Measurements from ENCODE around the gene GLT1D1. TPM values are rescaled to one million over a fixed set of nuclear protein-coding genes. Genes with fewer than 3 reads are reported as not detected.

Gene GLT1D1
- total and polyA plus RNA-seq, 8 donors: 0.13 to 1.3 (median 0.89) TPM; not detected in 4

- Histone ChIP-seq H3K36me3 (peaks cover 7 to 28% (median 23%) of the 10 kb centered on the region in 4 donors), H3K27ac (peak overlapping the region in 4 of 5 donors; percentile 36 to 96 (median 72)), H3K4me3 (no peak overlapping the region), H3K27me3 (no peaks in the 10 kb centered on the region), H3K9me3 (no peaks in the 10 kb centered on the region), H3K4me1 (peaks cover 35 to 86% (median 52%) of the 10 kb centered on the region in 4 donors)
- intact Hi-C loops (cut with DNase I; ENCODE audit: low total_unique reads): no loop called here
- TF ChIP-seq POLR2AphosphoS5 (IDR thresholded peaks at IDR 0.05) (peak in 2 of 3 donors; percentile 18 to 29), POLR2A (IDR thresholded peaks at IDR 0.05) (no peak)
- WGBS, 5 donors: 47 to 59% (median 47%) methylated on average over 8 of the region's 8 CpGs
- peak; percentile 41 to 69 for DNase-seq
Observed at GRCh38 chr12:128817111-128818015, 35.9 kb upstream of the GLT1D1 start.

- DNase-seq: peak; percentile 24 to 50
- whole genome bisulfite sequencing, 5 donors: 49 to 54% (median 53%) methylated on average over 13 of the region's 13 CpGs
- Histone ChIP-seq H3K9me3 (no peaks in the 10 kb centered on the region), H3K27me3 (no peaks in the 10 kb centered on the region), H3K36me3 (peaks cover 7 to 25% (median 18%) of the 10 kb centered on the region in 4 donors), H3K4me3 (no peak overlapping the region), H3K27ac (peak overlapping the region in 4 of 5 donors; percentile 36 to 96 (median 72)), H3K4me1 (peaks cover 43 to 95% (median 62%) of the 10 kb centered on the region in 4 donors)
- TF ChIP-seq, protein P1, sequence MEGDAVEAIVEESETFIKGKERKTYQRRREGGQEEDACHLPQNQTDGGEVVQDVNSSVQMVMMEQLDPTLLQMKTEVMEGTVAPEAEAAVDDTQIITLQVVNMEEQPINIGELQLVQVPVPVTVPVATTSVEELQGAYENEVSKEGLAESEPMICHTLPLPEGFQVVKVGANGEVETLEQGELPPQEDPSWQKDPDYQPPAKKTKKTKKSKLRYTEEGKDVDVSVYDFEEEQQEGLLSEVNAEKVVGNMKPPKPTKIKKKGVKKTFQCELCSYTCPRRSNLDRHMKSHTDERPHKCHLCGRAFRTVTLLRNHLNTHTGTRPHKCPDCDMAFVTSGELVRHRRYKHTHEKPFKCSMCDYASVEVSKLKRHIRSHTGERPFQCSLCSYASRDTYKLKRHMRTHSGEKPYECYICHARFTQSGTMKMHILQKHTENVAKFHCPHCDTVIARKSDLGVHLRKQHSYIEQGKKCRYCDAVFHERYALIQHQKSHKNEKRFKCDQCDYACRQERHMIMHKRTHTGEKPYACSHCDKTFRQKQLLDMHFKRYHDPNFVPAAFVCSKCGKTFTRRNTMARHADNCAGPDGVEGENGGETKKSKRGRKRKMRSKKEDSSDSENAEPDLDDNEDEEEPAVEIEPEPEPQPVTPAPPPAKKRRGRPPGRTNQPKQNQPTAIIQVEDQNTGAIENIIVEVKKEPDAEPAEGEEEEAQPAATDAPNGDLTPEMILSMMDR (IDR thresholded peaks at IDR 0.05): no peak
- no peak for TF ChIP-seq POLR2A (IDR thresholded peaks at IDR 0.05)
- no peak for TF ChIP-seq POLR2AphosphoS5 (IDR thresholded peaks at IDR 0.05)
- TF ChIP-seq EP300 (IDR thresholded peaks at IDR 0.05): no peak
- intact Hi-C loops (cut with DNase I; ENCODE audit: low total_unique reads): no loop called here
Observed at GRCh38 chr12:128818065-128819022, 34.9 kb upstream of the GLT1D1 start.

GRCh38 chr12:128819293-128820144 is 33.8 kb upstream of the GLT1D1 start:
- peak in 1 of 2 donors; percentile 21 for DNase-seq
- 83 to 92% (median 86%) methylated on average over 14 to 16 of the region's 16 CpGs for WGBS, 5 donors
- Histone ChIP-seq H3K36me3 (peaks cover 2 to 14% (median 7%) of the 10 kb centered on the region in 4 donors), H3K27me3 (no peaks in the 10 kb centered on the region), H3K9me3 (no peaks in the 10 kb centered on the region), H3K4me3 (no peak overlapping the region), H3K27ac (peak overlapping the region in 3 of 5 donors; percentile 5 to 96 (median 70)), H3K4me1 (peaks cover 45 to 89% (median 66%) of the 10 kb centered on the region in 4 donors)
- TF ChIP-seq, protein P1 (IDR thresholded peaks at IDR 0.05): no peak
- TF ChIP-seq POLR2AphosphoS5 (IDR thresholded peaks at IDR 0.05): no peak
- TF ChIP-seq EP300 (IDR thresholded peaks at IDR 0.05): no peak
- TF ChIP-seq POLR2A (IDR thresholded peaks at IDR 0.05): no peak
- intact Hi-C loops (cut with DNase I; ENCODE audit: low total_unique reads): no loop called here

DNA sequence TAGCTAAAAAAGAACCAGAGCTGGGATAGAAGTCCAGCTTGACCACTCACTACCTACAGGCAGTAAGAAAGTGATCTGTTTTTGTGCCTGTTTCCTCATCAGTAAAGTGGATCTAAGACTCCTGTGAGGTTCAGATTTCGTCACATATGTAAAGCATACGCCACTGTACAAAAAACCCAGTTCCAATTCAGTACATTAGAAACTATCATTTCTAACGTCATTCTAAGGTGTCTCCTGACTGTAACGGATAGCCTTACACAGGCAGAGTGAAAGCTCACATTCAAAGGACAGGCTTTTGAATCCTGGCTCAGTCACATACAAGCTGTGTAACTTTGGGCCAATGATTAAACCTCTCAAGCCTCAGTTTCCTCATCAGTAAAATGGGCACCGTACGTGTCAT is 33.0 kb upstream of the GLT1D1 start:
- Histone ChIP-seq H3K9me3 (no peaks in the 10 kb centered on the region), H3K4me1 (peaks cover 46 to 89% (median 69%) of the 10 kb centered on the region in 4 donors), H3K27ac (peak overlapping the region in 2 of 5 donors; percentile 60 to 96), H3K36me3 (peaks cover 0 to 10% (median 3%) of the 10 kb centered on the region in 4 donors), H3K27me3 (no peaks in the 10 kb centered on the region), H3K4me3 (no peak overlapping the region)
- intact Hi-C loops (cut with DNase I; ENCODE audit: low total_unique reads): no loop called here
- TF ChIP-seq POLR2AphosphoS5 (IDR thresholded peaks at IDR 0.05) (no peak), EP300 (IDR thresholded peaks at IDR 0.05) (no peak), POLR2A (IDR thresholded peaks at IDR 0.05) (no peak)
- TF ChIP-seq, protein P1 (IDR thresholded peaks at IDR 0.05): no peak
- DNase-seq: no peak
- WGBS, 5 donors: 89 to 96% (median 96%) methylated on average over 6 of the region's 6 CpGs
